Spleen (tissue), 11 donors: Measurements from ENCODE around the gene MARK3. TPM values are rescaled to one million over a fixed set of nuclear protein-coding genes. Genes with fewer than 3 reads are reported as not detected.

ENCODE experiments used
- DNase-seq: peaks from one replicate; pipeline ENCODE4 v3.0.0-alpha.2; 2020
- H3K27ac ChIP-seq, 8 donors: fragments of 200-600 bp; sonication (generic) in 7 of 8; 1 replicate in 4 of 8; 2 replicates in 4 of 8; pipeline versions ENCODE4 v1.5.0 to v1.8.0; 2016 to 2021; ENCODE audit warnings: inconsistent platforms in 4 of 8, mild to moderate bottlenecking in 4 of 8, moderate library complexity in 1 of 8
- H3K27me3 ChIP-seq, 7 donors: fragments of 200-600 bp; sonication (generic) in 6 of 7; replicated peaks in 1 of 7; 1 replicate in 4 of 7; 2 replicates in 3 of 7; pipeline versions ENCODE4 v1.5.0 to v1.8.0; 2016 to 2021; ENCODE audit warnings: inconsistent platforms in 3 of 7, mild to moderate bottlenecking in 1 of 7
- H3K36me3 ChIP-seq, 6 donors: fragments of 200-600 bp; sonication (generic) in 5 of 6; 1 replicate in 4 of 6; 2 replicates in 2 of 6; pipeline versions ENCODE4 v1.5.0 to v1.8.0; 2016 to 2021; ENCODE audit warnings: inconsistent platforms in 2 of 6
- H3K4me1 ChIP-seq, 6 donors: fragments of 200-600 bp; sonication (generic) in 5 of 6; 1 replicate in 3 of 6; 2 replicates in 3 of 6; pipeline versions ENCODE4 v1.5.0 to v1.8.0; 2016 to 2021; ENCODE audit warnings: inconsistent platforms in 3 of 6
- H3K4me3 ChIP-seq, 8 donors: fragments of 200-600 bp; sonication (generic) in 7 of 8; 1 replicate in 4 of 8; 2 replicates in 4 of 8; pipeline versions ENCODE4 v1.5.0 to v1.8.0; 2016 to 2021; ENCODE audit warnings: inconsistent platforms in 4 of 8, mild to moderate bottlenecking in 4 of 8, moderate library complexity in 2 of 8
- H3K9me3 ChIP-seq, 8 donors: fragments of 200-600 bp; sonication (generic) in 7 of 8; 1 replicate in 4 of 8; 2 replicates in 4 of 8; pipeline versions ENCODE4 v1.5.0 to v1.8.0; 2016 to 2021; ENCODE audit warnings: inconsistent platforms in 4 of 8
- CTCF ChIP-seq, 11 experiments: fragments of 200-600 bp in 7 of 11; fragments of 450-650 bp in 4 of 11; sonication (generic) in 4 of 11; IDR thresholded peaks in 8 of 11; conservative IDR thresholded peaks in 3 of 11; 1 replicate in 7 of 11; 2 replicates in 4 of 11; pipeline versions ENCODE4 v1.4.0 to v1.8.0; 2016 to 2021; ENCODE audit warnings: antibody characterized with exemption in 11 of 11, inconsistent platforms in 4 of 11, mild to moderate bottlenecking in 1 of 11
- POLR2A ChIP-seq, 3 donors: fragments of 450-650 bp; IDR thresholded peaks; one replicate each; pipeline ENCODE4 v1.5.1; 2017; ENCODE audit warnings: antibody characterized with exemption in 3 of 3, mild to moderate bottlenecking in 1 of 3
- POLR2AphosphoS5 ChIP-seq, 3 donors: sonication (generic); formaldehyde crosslinking; IDR thresholded peaks; one replicate each; pipeline ENCODE4 v1.5.1; 2017; ENCODE audit warnings: antibody characterized with exemption in 3 of 3
- WGBS, 5 donors: extraction: QIAGEN DNeasy Blood & Tissue Kit in 3 of 5; methylation state at CpG; one replicate each; pipeline versions ENCODE4 v1.1.5 to v1.1.7; 2013 to 2018; 5-methylcytosine and 5-hydroxymethylcytosine counted together
- intact Hi-C: fragments of 100-400 bp; cut with DNase I; formaldehyde crosslinking; loops from one replicate; pipeline ENCODE4 v1.15.0; 2023; ENCODE audit warnings: low total_unique reads
- polyA plus RNA-seq, 3 donors: library from polyadenylated mRNA; stranded (reverse); fragments of 200-250 nt; gene quantifications; one replicate each; pipeline ENCODE4 v1.2.1, GENCODE V29; 2013
- total RNA-seq, 7 donors: library from RNA; depleted of rRNA in 3 of 7; stranded (reverse); fragments of >200 nt in 3 of 7; fragmentation: NEBNext Ultra II Directional in 4 of 7; extraction: Animal tissue kit (Norgen Biotek cat#: 25700) in 4 of 7; gene quantifications; one replicate each; pipeline versions ENCODE4 v1.1.0 to v1.2.1, GENCODE V29; 2016 to 2021
- donor health status: healthy with polysubstance abuse.
- donor health status: DM: no; HTN: no; CAD: no; lungs with moderate emphysema.
- donor health status: DM: no; HTN: no; CAD: no.
- donor health status: Bipolar disorder and iron deficiency.
- donor health status: healthy.
- donor health status: DM: no; HTN: no; CAD: no.
- donor health status: DM: yes; HTN: yes; CAD: no.

MARK3 gene
- total and polyA plus RNA-seq, 10 donors, result 40.4 to 144 (median 106) TPM

- H3K27ac ChIP-seq, result peak overlapping the region in 2 of 8 donors; percentile 42 to 66
- intact Hi-C loops, result no loop called here
- H3K4me1 ChIP-seq, result peaks cover 28 to 59% (median 55%) of the 10 kb centered on the region in 6 donors
These were observed 135.0 kb downstream of the MARK3 start for GRCh38 chr14:103520269-103520656.

GRCh38 chr14:103520657-103521437 lies 135.6 kb downstream of the MARK3 start:
- DNase-seq, result peak; percentile 92
- WGBS, 5 donors, result 0 to 7% (median 1%) methylated on average over 13 to 66 of the region's 66 CpGs
- peaks cover 0 to 55% (median 24%) of the 10 kb centered on the region in 7 donors for H3K27me3 ChIP-seq
- H3K36me3 ChIP-seq, result no peaks in the 10 kb centered on the region
- intact Hi-C loops, result no loop called here
- H3K4me1 ChIP-seq, result peaks cover 28 to 61% (median 55%) of the 10 kb centered on the region in 6 donors
- TF ChIP-seq CTCF (IDR thresholded peaks at IDR 0.05 in 8 of 11, conservative IDR thresholded peaks at IDR 0.05 in 3 of 11) (peak; percentile 26 to 76 (median 61)), POLR2AphosphoS5 (IDR thresholded peaks at IDR 0.05) (peak; percentile 72 to 82 (median 73)), POLR2A (IDR thresholded peaks at IDR 0.05) (no peak)
- peak overlapping the region in 4 of 8 donors; percentile 15 to 66 (median 35) for H3K27ac ChIP-seq
- no peaks in the 10 kb centered on the region for H3K9me3 ChIP-seq
- H3K4me3 ChIP-seq, result peak overlapping the region; percentile 35 to 78 (median 60)

More at GRCh38 chr14:103520269-103520656, 135.0 kb downstream of the MARK3 start:
- DNase-seq, result peak; percentile 77
- Histone ChIP-seq H3K27me3 (peaks cover 0 to 55% (median 24%) of the 10 kb centered on the region in 7 donors), H3K9me3 (no peaks in the 10 kb centered on the region), H3K36me3 (no peaks in the 10 kb centered on the region), H3K4me3 (peak overlapping the region in 7 of 8 donors; percentile 35 to 78 (median 61))
- no peak for TF ChIP-seq CTCF (IDR thresholded peaks at IDR 0.05 in 8 of 11, conservative IDR thresholded peaks at IDR 0.05 in 3 of 11)
- no peak for TF ChIP-seq POLR2A (IDR thresholded peaks at IDR 0.05)
- no peak for TF ChIP-seq POLR2AphosphoS5 (IDR thresholded peaks at IDR 0.05)
- 53 to 82% (median 65%) methylated on average over 3 to 10 of the region's 10 CpGs for WGBS, 5 donors

- Histone ChIP-seq H3K4me1 (peaks cover 28 to 67% (median 60%) of the 10 kb centered on the region in 6 donors), H3K27me3 (peaks cover 0 to 55% (median 24%) of the 10 kb centered on the region in 7 donors), H3K9me3 (no peaks in the 10 kb centered on the region), H3K27ac (peak overlapping the region in 4 of 8 donors; percentile 15 to 66 (median 35)), H3K36me3 (no peaks in the 10 kb centered on the region), H3K4me3 (peak overlapping the region; percentile 35 to 78 (median 60))
- 1% methylated on average over 17 to 77 of the region's 77 CpGs for WGBS, 5 donors
- TF ChIP-seq CTCF (IDR thresholded peaks at IDR 0.05 in 8 of 11, conservative IDR thresholded peaks at IDR 0.05 in 3 of 11), result no peak
- peak; percentile 78 for DNase-seq
- intact Hi-C loops, result no loop called here
These were observed 136.3 kb downstream of the MARK3 start for GRCh38 chr14:103521438-103521950.
